ENCODE measurements around the gene RSL24D1. TPM values are rescaled to one million over a fixed set of nuclear protein-coding genes. Genes with fewer than 3 reads are reported as not detected.

Gene RSL24D1
- total and polyA plus RNA-seq, 9 of the 15 experiments (the other 6 are each of a cell fraction or from before 2014, with no cell fraction given), result 133 to 324 (median 223) TPM

- no peaks in the 10 kb centered on the region for H3K27me3 ChIP-seq (ENCODE audit: control insufficient read depth in 2 of 2, insufficient read depth in 2 of 2, low read length in 2 of 2)
- H4K20me1 ChIP-seq (replicated peaks; ENCODE audit: control insufficient read depth, insufficient read depth, low read length), result no peaks in the 10 kb centered on the region
- ATAC-seq (no peak), FAIRE-seq (no peak), DNase-seq (ENCODE audit: extremely low read depth in 1 of 4, low spot score in 3 of 4) (no peak)
- no TSS peak for BruUV-seq (replicated peaks)
- no peak overlapping the region for H3K27ac ChIP-seq (ENCODE audit: extremely low read depth, low read depth, low read length)
- H3K9me3 ChIP-seq (replicated peaks; ENCODE audit: control insufficient read depth, insufficient read depth, low read depth, low read length), result no peaks in the 10 kb centered on the region
- POLR2A ChIA-PET, result interaction anchor here (1.4 kb wide), 1 partner anchor 12 kb away, joined by 4 read pairs; no protein-coding TSS in a partner anchor
- peaks cover 5% of the 10 kb centered on the region for H3K79me2 ChIP-seq (ENCODE audit: control insufficient read depth, insufficient read depth, low read length)
- intact Hi-C loops (cut with micrococcal nuclease) (no loop called here), in situ Hi-C loops (cut with MboI) (no loop called here)
- no peak overlapping the region for H3K9ac ChIP-seq (ENCODE audit: insufficient read depth in 1 of 2, low read depth in 2 of 2, low read length in 2 of 2)
- no peaks in the 10 kb centered on the region for H3K9me1 ChIP-seq (ENCODE audit: control insufficient read depth, insufficient read depth, low read length)
- no peak overlapping the region for H3K4me2 ChIP-seq (ENCODE audit: insufficient read depth, low read length)
- H3K36me3 ChIP-seq (ENCODE audit: control insufficient read depth, insufficient read depth, low read length), result peaks cover 88% of the 10 kb centered on the region
- no peak overlapping the region for H3K4me3 ChIP-seq
- TF ChIP-seq EGR1 (conservative IDR thresholded peaks at IDR 0.05) (no peak), POLR2G (IDR thresholded peaks at IDR 0.05; ENCODE audit: low read depth, low read length) (peak; percentile 25; the same call in 1 of the 2 replicates), RBFOX2 (IDR thresholded peaks at IDR 0.05; ENCODE audit: low read depth, low read length) (peak; percentile 23; the same call in 1 of the 2 replicates)
- no peak overlapping the region for H2AFZ ChIP-seq (ENCODE audit: low read depth, low read length)
- CTCF ChIA-PET (ENCODE audit: low intra/inter-chr PET ratio), result no interaction called here
- WGBS (ENCODE audit: insufficient coverage, low coverage, missing lambda C conversion rate), result 83% methylated on average over 2 of the region's 2 CpGs
- H3K4me1 ChIP-seq (replicated peaks in 1 of 2; ENCODE audit: control insufficient read depth in 2 of 2, insufficient read depth in 2 of 2, low read length in 2 of 2), result peaks cover 4 to 26% of the 10 kb centered on the region in 2 experiments; a peak in 4 of 5 replicates
Measured at GRCh38 chr15:55226127-55226526, 29.4 kb upstream of the RSL24D1 start.

GRCh38 chr15:55224892-55225291 is 28.2 kb upstream of the RSL24D1 start:
- ChIA-PET CTCF (ENCODE audit: low intra/inter-chr PET ratio) (no interaction called here), POLR2A (interaction anchor here (1.5 kb wide), 1 partner anchor 15 kb away, joined by 3 read pairs; no protein-coding TSS in a partner anchor)
- H3K9me3 ChIP-seq (replicated peaks; ENCODE audit: control insufficient read depth, insufficient read depth, low read depth, low read length), result no peaks in the 10 kb centered on the region
- no peaks in the 10 kb centered on the region for H3K9me1 ChIP-seq (ENCODE audit: control insufficient read depth, insufficient read depth, low read length)
- no peak overlapping the region for H3K4me2 ChIP-seq (ENCODE audit: insufficient read depth, low read length)
- no peaks in the 10 kb centered on the region for H3K27me3 ChIP-seq (ENCODE audit: control insufficient read depth in 2 of 2, insufficient read depth in 2 of 2, low read length in 2 of 2)
- no peaks in the 10 kb centered on the region for H3K79me2 ChIP-seq (ENCODE audit: control insufficient read depth, insufficient read depth, low read length)
- no peak for DNase-seq (ENCODE audit: extremely low read depth in 1 of 4, low spot score in 3 of 4)
- in situ Hi-C loops (cut with MboI), result no loop called here
- no TSS peak for BruUV-seq (replicated peaks)
- intact Hi-C loops (cut with micrococcal nuclease), result no loop called here
- H4K20me1 ChIP-seq (replicated peaks; ENCODE audit: control insufficient read depth, insufficient read depth, low read length), result no peaks in the 10 kb centered on the region
- H3K27ac ChIP-seq (ENCODE audit: extremely low read depth, low read depth, low read length), result no peak overlapping the region
- H3K9ac ChIP-seq (ENCODE audit: insufficient read depth in 1 of 2, low read depth in 2 of 2, low read length in 2 of 2), result no peak overlapping the region
- no peak for FAIRE-seq
- peaks cover 4 to 27% of the 10 kb centered on the region in 2 experiments; a peak in 4 of 5 replicates for H3K4me1 ChIP-seq (replicated peaks in 1 of 2; ENCODE audit: control insufficient read depth in 2 of 2, insufficient read depth in 2 of 2, low read length in 2 of 2)
- 0 out of 3 replicates have a peak, but pooled peaks have one; percentile 23 for ATAC-seq
- H3K36me3 ChIP-seq (ENCODE audit: control insufficient read depth, insufficient read depth, low read length), result peaks cover 89% of the 10 kb centered on the region
- H2AFZ ChIP-seq (ENCODE audit: low read depth, low read length), result no peak overlapping the region
- no peak overlapping the region for H3K4me3 ChIP-seq
- TF ChIP-seq TFE3 (CRISPR knock-in tag; IDR thresholded peaks at IDR 0.05), result no peak
- no peak for TF ChIP-seq ZNF75A (CRISPR knock-in tag; IDR thresholded peaks at IDR 0.05)
- no peak for TF ChIP-seq ZKSCAN1 (IDR thresholded peaks at IDR 0.05; ENCODE audit: low read depth, low read length)
- 0 out of 2 replicates have a peak, but pooled peaks have one; percentile 38 for TF ChIP-seq CEBPG (CRISPR knock-in tag; IDR thresholded peaks at IDR 0.05)
- TF ChIP-seq CEBPG (tag; conservative IDR thresholded peaks at IDR 0.05 in 1 of 2, IDR thresholded peaks at IDR 0.05 in 1 of 2), result peak; percentile 48 to 67; a peak in 3 of 4 replicates
- no peak for TF ChIP-seq CHCHD3 (CRISPR knock-in tag; IDR thresholded peaks at IDR 0.05)
- TF ChIP-seq BACH1 (tag; IDR thresholded peaks at IDR 0.05), result peak; percentile 46; the same call in 1 of the 2 replicates
- TF ChIP-seq CEBPB (tag; IDR thresholded peaks at IDR 0.05), result peak; percentile 70
- no peak for TF ChIP-seq ARID3A (IDR thresholded peaks at IDR 0.05; ENCODE audit: borderline replicate concordance, low read depth, low read length)

All from K562 (cell line).